Measurements from ENCODE around the gene YTHDF2.
"Not testable (repeated sequence)": the region's sequence is repeated elsewhere in the genome, so short reads cannot be mapped to it uniquely, and the experiment has no call there.

YTHDF2 gene

DNA sequence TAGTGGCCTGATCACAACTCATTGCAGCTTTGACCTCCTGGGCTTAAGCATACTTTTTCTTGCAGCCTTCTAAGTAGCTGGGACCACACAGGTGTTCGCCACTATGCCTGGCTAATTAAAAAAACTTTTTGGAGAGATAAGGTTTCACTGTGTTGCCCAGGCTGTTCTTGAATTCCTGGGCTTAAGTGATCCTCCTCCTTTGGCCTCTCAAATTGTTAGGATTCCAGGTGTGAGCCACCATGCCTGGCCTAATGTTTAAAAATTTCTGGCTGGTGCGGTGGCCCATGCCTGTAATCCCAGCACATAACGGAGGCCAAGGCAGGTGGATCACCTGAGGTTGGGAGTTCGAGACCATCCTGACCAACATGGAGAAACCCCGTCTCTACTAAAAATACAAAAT lies 24.4 kb downstream of the YTHDF2 start:
- DNase-seq = no peak

DNA sequence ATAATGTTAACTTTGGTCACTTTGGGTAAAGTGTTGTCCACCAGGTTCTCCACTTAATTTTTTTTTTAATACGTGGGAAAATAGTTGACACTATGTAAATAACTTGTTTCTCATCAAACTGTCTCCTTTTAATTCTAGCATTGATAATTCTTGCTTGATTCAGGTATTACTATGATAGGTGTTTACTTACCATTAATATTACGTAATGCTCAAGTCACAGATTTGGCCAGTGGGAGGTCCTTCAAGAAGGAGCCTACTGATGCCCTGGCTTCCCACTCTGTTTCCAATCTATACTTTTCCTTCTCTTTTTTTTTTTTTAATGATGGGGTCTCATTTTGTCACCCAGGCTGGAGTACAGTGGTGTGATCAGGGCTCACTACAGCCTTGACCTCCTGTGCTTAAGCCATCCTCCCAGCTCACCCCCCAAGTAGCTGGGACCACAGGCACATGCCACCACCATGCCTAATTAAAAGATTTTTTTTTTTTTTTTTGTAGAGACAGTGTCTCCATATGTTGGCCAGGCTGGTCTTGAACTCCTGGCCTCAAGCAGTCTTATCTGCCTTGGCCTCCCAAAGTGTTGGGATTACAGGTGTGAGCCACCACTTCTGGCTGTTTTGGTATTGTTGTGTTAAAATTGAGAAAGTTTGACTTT lies 29.9 kb downstream of the YTHDF2 start:
- DNase-seq = no peak

- DNase-seq = no peak
Observed at GRCh38 chr1:28770601-28771165, 33.9 kb downstream of the YTHDF2 start.

DNA sequence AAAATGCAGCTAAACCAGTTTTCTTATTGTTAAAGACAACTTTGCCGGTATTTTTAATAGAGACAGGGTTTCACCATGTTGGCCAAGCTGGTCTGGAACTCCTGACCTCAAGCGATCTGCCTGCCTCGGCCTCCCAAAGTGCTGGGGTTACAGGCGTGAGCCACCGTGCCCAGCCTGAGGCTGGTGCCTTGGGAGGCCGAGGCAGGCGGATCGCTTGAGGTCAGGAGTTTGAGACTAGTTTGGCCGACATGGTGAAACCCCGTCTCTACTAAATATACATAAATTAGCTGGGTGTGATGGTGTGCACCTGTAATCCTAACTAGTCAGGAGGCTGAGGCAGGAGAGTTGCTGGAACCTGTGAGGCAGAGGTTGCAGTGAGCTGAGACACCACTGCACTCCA lies 35.2 kb downstream of the YTHDF2 start:
- not testable (repeated sequence) for DNase-seq

DNA sequence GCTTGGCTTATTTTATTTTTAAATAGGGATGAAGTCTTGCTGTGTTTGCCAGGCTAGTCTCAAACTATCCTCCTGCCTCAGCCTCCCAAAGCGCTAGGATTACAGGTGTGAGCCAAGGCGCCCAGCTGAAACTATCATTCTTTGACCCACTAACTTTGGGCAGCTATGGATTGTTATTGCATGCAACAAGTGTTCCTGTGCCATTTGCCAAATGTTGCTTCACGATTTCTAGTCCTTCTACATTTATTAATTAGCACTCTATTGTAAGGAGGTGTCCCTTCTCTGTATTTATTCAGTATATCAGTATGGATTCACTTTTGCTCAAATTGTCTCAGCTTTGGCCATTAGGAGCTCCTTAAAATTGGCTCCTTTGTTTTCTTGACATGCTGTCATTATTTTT lies 36.4 kb downstream of the YTHDF2 start:
- no peak for DNase-seq

DNA sequence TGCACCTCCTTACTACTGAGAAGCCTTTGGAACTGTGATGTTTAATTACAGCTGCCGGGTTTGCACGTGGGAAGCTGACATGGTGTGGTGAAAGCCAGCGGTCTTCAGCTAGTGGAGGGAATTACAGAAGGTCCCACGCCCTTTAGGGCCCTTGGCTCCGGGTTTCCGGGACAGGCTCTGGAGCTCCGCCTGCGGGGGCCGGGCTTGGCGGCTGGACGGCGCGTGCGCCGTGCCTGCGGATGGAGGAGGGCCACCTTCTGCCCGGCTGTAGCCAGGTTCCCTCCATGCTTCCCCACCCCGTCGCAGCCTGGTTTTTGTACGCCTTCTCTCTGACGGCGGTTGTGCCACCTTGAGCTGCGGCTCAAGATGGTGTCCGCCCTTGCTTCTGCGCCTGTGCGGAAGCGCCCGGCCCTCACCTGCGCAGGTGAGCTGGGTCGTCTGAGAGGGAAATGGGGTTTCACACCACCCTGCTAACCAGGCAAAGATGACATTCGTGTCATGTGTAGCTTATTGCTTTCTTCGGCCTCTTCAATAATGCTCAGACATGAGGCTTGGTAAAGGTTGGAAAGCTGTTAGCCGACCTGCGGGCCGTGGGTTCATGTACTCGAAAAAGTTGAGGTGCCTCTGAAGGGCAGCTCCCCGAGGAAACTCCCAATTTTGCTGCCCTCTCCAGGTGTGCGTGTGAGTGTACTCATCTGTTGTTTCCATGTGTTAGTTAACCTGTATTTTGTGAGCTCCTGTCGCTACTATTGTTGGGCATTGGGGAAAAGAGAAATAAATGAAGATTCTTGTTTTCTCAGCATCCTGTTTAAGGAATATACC lies 38.6 kb downstream of the YTHDF2 start:
- peak; percentile 75 for DNase-seq

DNA sequence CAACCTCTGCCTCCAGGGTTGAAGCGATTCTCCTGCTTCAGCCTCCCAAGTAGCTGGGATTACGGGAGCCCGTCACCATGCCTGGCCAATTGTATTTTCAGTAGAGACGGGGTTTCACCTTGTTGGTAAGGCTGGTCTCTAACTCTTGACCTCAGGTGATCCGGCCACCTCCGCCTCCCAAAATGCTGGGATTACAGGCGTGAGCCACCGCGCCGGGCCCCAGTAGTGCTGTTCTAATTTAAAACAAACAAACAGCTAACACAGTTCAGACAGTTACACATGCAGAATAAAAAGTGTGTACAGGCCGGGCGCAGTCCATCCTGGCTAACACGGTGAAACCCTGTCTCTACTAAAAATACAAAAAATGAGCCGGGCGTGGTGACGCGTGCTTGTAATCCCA lies 39.6 kb downstream of the YTHDF2 start:
- DNase-seq = no peak

DNA sequence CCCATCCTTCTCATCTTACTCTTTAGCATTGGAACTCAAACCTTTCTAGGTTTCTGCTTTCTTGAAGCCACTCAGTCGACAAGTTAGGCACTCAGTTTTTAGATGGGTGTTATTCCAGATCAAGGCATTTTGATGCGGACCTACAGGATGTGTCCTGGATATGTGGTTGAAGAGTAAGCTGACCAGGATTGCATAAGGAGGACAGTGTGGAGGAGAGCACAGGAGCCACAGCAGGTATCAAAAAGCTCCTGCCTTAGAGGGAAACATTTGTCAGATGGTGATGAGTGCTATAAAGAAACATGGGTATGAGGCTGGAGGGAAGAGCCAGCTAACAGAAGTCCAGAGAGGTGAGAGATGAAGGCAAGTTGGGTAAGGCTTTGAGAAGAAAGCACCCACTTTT lies 41.3 kb downstream of the YTHDF2 start:
- no peak for DNase-seq

DNA sequence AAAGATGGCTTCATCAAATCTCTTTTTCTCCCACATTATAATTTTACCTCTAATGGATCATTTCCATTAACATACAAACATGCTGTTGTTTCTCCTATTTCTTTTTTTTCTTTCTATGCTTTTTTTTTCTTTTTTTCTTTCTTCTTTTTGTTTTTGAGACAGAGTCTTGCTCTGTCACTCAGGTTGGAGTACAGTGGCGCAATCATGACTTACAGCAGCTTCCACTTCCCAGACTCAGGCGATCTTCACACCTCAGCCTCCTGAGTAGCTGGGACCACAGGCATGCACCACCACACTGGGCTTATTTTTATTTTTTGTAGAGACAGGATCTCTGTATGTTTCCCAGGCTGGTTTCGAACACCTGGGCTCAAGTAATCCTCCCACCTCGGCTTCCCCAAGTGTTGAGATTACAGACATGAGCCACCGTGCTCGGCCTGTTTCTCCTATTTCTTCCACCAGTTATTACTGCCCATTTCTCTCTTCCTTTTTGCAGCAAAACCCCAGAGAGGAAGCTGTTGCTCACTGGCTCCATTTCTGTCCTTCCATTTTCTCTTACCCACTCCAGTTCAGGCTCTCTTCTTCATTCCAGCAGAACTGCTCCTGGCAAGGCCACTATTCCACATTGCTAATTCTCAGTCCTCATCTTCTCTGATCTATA lies 43.1 kb downstream of the YTHDF2 start:
- DNase-seq = no peak

- DNase-seq = no peak
Observed at GRCh38 chr1:28781305-28781704, 44.6 kb downstream of the YTHDF2 start.

DNA sequence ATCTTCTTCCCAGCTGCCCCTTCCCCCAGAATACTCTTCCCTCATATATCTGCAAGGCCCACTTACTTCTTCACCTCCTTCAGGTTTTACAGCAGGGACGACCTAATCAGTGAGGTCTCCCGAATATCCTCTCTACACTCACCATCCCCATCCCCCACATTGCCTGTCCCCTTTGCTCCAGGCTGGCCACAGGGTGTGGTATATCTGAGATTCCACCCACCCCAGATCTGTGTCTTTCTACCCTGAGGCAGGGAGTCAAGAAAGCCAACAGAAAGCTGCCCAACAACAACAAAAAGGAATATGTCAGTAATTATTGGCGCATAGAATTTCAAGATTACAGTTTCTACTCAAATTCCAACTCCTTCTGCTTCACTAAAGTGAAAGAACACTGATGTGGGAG lies 45.3 kb downstream of the YTHDF2 start:
- DNase-seq = no peak

DNA sequence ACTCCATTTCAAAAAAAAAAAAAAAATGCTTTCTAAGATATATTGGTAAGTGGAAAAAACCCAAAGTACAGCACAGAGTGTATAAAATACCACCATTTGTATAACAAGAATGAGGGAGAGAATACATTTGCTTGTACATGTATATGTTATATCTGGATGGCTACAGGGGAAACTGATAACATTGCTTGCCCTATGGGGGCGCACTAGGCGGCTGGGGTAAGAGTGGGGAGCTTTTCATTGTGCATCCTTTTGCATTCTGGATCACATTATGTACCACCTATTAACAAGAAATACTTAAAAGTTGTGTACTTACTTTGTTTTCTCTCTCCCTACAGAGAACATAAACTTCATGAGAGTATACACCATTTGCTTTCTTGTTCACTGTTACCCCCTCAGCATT lies 46.6 kb downstream of the YTHDF2 start:
- DNase-seq = no peak

- DNase-seq = no peak
Observed at GRCh38 chr1:28789412-28789811, 52.7 kb downstream of the YTHDF2 start.

DNA sequence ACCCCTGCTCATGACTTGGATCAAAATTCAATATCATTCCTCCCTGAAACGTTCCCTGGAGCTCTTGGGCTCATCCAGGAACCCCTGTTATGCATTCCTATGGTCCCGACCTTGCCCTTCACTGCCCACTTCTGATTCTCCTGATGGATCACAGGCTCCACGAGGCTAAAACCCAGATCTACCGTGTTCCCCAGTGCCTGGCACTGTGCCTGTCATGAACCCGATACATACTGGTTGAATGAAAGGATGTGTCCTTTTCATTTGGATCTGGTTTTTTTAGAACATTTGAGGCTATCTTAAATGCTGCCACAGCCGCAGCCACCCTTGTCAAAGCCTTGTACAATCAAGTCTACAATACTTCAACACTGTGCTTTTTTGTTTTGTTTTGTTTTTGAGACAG lies 53.1 kb downstream of the YTHDF2 start:
- DNase-seq = no peak

- DNase-seq = no peak
Observed at GRCh38 chr1:28790377-28791035, 53.8 kb downstream of the YTHDF2 start.

- DNase-seq = not testable (repeated sequence)
Observed at GRCh38 chr1:28791929-28792328, 55.2 kb downstream of the YTHDF2 start.

- no peak for DNase-seq
Observed at GRCh38 chr1:28792644-28793121, 55.9 kb downstream of the YTHDF2 start.

DNA sequence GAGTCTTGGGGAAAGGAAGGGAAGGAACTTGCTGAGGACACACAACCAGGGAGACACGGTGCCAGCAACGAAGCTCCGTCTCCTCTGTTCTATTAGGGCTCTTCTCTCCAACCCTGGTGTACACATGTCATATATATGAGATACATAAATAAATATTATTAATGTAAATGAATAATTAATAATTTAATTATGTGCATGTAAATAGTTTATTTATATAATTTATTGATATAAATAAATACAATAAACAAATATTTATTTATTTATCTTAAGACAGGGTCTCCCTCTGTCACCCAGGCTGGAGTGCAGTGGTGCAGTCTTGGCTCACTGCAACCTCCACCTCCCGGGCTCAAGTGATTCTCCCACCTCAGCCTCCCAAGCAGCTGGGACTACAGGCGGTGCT lies 57.8 kb downstream of the YTHDF2 start:
- DNase-seq = not testable (repeated sequence)

- no peak for DNase-seq
Observed at GRCh38 chr1:28796352-28797211, 59.8 kb downstream of the YTHDF2 start.

DNA sequence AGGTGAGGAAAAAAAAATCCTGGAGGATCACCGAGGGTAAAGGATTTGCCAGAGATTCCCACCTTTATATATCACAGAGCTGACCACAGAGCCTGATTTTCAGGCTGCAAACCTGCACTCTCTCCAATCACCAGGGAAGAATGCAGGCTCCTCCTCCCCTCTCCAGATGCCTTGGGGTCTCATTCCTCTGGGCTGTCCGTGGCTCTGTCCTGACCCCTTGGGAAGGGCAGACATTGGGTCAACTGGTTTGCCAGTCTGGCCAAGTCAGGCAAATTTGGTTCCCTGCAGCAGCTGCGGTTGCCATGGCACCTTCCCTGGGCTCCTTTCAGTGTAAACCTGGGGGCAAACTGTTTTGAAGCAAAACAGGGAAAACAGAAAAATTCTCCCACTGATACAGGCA lies 63.6 kb downstream of the YTHDF2 start:
- no peak for DNase-seq

GRCh38 chr1:28801461-28801860 lies 64.7 kb downstream of the YTHDF2 start:
- no peak for DNase-seq

- no peak for DNase-seq
Observed at GRCh38 chr1:28803051-28803450, 66.3 kb downstream of the YTHDF2 start.

All from stimulated activated CD8-positive, alpha-beta memory T cell treated with anti-CD3 and anti-CD28 coated beads, Interleukin-4, amount 100 ng/mL, for 48 hours (primary cell).